HTERT RPE-1 (cell line): ENCODE results near the gene BABAM1.
"Not testable (repeated sequence)": the region's sequence is repeated elsewhere in the genome, so short reads cannot be mapped to it uniquely, and the experiment has no call there.

Source experiments
- in situ Hi-C: fragments of 300-500 bp; cut with MboI; formaldehyde crosslinking; loops from 4 replicates; pipeline ENCODE4 v1.14.3; 2020; ENCODE audit warnings: low sequenced_read_pairs

BABAM1 gene

GRCh38 chr19:17268754-17269153 lies 1.5 kb downstream of the BABAM1 start:
- in situ Hi-C loops: no loop called here

- in situ Hi-C loops: not testable (repeated sequence)
These were observed 7.6 kb downstream of the BABAM1 start for GRCh38 chr19:17274892-17275291.

GRCh38 chr19:17275441-17276175 lies 8.4 kb downstream of the BABAM1 start:
- in situ Hi-C loops: no loop called here

GRCh38 chr19:17279436-17279835 lies 12.2 kb downstream of the BABAM1 start:
- in situ Hi-C loops: no loop called here

GRCh38 chr19:17281391-17282304 lies 14.4 kb downstream of the BABAM1 start, which contains the start of gene ANKLE1:
Gene ANKLE1, plus strand, starts transcription at chr19:17281901. Its CDS starts 20 bp downstream, at chr19:17281921.
- in situ Hi-C loops: no loop called here

GRCh38 chr19:17282488-17283125 lies 15.4 kb downstream of the BABAM1 start:
- in situ Hi-C loops: no loop called here

GRCh38 chr19:17283504-17283996 lies 16.3 kb downstream of the BABAM1 start:
- in situ Hi-C loops: no loop called here

GRCh38 chr19:17285415-17286135 lies 18.3 kb downstream of the BABAM1 start:
- in situ Hi-C loops: no loop called here

GRCh38 chr19:17286263-17286662 lies 19.0 kb downstream of the BABAM1 start:
- in situ Hi-C loops: no loop called here

- in situ Hi-C loops: no loop called here
These were observed 19.5 kb downstream of the BABAM1 start for GRCh38 chr19:17286752-17287151.

- in situ Hi-C loops: no loop called here
These were observed 22.2 kb downstream of the BABAM1 start for GRCh38 chr19:17289489-17289888.

GRCh38 chr19:17292301-17293074 lies 25.2 kb downstream of the BABAM1 start:
- in situ Hi-C loops: no loop called here

- in situ Hi-C loops: no loop called here
These were observed 26.4 kb downstream of the BABAM1 start for GRCh38 chr19:17293605-17294004.

- in situ Hi-C loops: no loop called here
These were observed 27.0 kb downstream of the BABAM1 start for GRCh38 chr19:17294051-17294891.

GRCh38 chr19:17295551-17295950 lies 28.3 kb downstream of the BABAM1 start:
- in situ Hi-C loops: not testable (repeated sequence)

GRCh38 chr19:17296273-17296672 lies 29.0 kb downstream of the BABAM1 start:
- in situ Hi-C loops: no loop called here

GRCh38 chr19:17296976-17297375 lies 29.7 kb downstream of the BABAM1 start:
- in situ Hi-C loops: no loop called here

- in situ Hi-C loops: no loop called here
These were observed 33.9 kb downstream of the BABAM1 start for GRCh38 chr19:17300992-17301619.
